Body of pancreas (tissue), 4 donors: Measurements from ENCODE around the gene MGLL. TPM values are rescaled to one million over a fixed set of nuclear protein-coding genes. Genes with fewer than 3 reads are reported as not detected.

Source experiments
- ATAC-seq: fragments of 150-250 bp; one replicate; pipeline ENCODE4 v1.9.1; 2016
- DNase-seq, 4 donors: peaks; one replicate each; pipeline ENCODE4 v3.0.0-alpha.2; 2019
- H3K27ac ChIP-seq, 4 donors: fragments of 200-600 bp; sonication (generic); 1 replicate in 3 of 4; 2 replicates in 1 of 4; pipeline versions ENCODE4 v1.5.1 to v1.6.1; 2016 to 2019; ENCODE audit warnings: mild to moderate bottlenecking in 1 of 4, mixed read lengths in 1 of 4, moderate library complexity in 1 of 4
- H3K27me3 ChIP-seq, 2 donors: fragments of 200-600 bp; sonication (generic); one replicate each; pipeline ENCODE4 v1.6.0; 2016; ENCODE audit warnings: mild to moderate bottlenecking in 1 of 2
- H3K36me3 ChIP-seq, 2 donors: fragments of 200-600 bp; sonication (generic); replicated peaks in 1 of 2; 2 replicates each; pipeline ENCODE4 v1.5.1; 2016; ENCODE audit warnings: low read depth in 2 of 2; ENCODE audit not compliant: insufficient read depth in 1 of 2
- H3K4me1 ChIP-seq: fragments of 200-600 bp; sonication (generic); one replicate; pipeline ENCODE4 v1.6.0; 2016
- H3K4me3 ChIP-seq, 2 donors: fragments of 200-600 bp; sonication (generic); 1 replicate in 1 of 2; 2 replicates in 1 of 2; pipeline ENCODE4 v1.5.1; 2016 to 2019
- H3K9me3 ChIP-seq, 3 donors: fragments of 200-600 bp; sonication (generic); 1 replicate in 2 of 3; 2 replicates in 1 of 3; pipeline ENCODE4 v1.5.1; 2016
- CTCF ChIP-seq, 7 experiments: fragments of 450-650 bp in 4 of 7; fragments of 200-600 bp in 3 of 7; sonication (generic) in 3 of 7; IDR thresholded peaks; one replicate each; pipeline ENCODE4 v1.5.1; 2016 to 2019; ENCODE audit warnings: antibody characterized with exemption in 7 of 7
- POLR2A ChIP-seq, 3 donors: fragments of 450-650 bp; IDR thresholded peaks; one replicate each; pipeline ENCODE4 v1.6.1; 2016; ENCODE audit warnings: antibody characterized with exemption in 3 of 3, mild to moderate bottlenecking in 2 of 3
- WGBS, 2 donors: methylation state at CpG; one replicate each; pipeline ENCODE4 v1.1.5; 2017; 5-methylcytosine and 5-hydroxymethylcytosine counted together
- intact Hi-C: fragments of 100-400 bp; cut with DNase I; formaldehyde crosslinking; loops from one replicate; pipeline ENCODE4 v1.15.1; 2023
- total RNA-seq, 2 donors: library from RNA; depleted of rRNA; stranded (reverse); fragments of >200 nt; gene quantifications; one replicate each; pipeline ENCODE4 v1.1.0, GENCODE V29; 2016

Gene MGLL
- total RNA-seq, 2 donors from 2014 or later: 14.8 to 20.2 TPM

- Histone ChIP-seq H3K27ac (no peak overlapping the region), H3K4me1 (peaks cover 4% of the 10 kb centered on the region), H3K9me3 (no peaks in the 10 kb centered on the region), H3K4me3 (no peak overlapping the region), H3K36me3 (no peaks in the 10 kb centered on the region), H3K27me3 (no peaks in the 10 kb centered on the region)
- no peak for ATAC-seq
- no peak for DNase-seq
- WGBS, 2 donors: 79 to 85% methylated on average over 12 to 13 of the region's 13 CpGs
- TF ChIP-seq CTCF (IDR thresholded peaks at IDR 0.05): no peak
- no peak for TF ChIP-seq POLR2A (IDR thresholded peaks at IDR 0.05)
- intact Hi-C loops: no loop called here
Measured at GRCh38 chr3:127760791-127761440, 61.4 kb downstream of the MGLL start.

GRCh38 chr3:127760361-127760760 lies 62.0 kb downstream of the MGLL start:
- no peaks in the 10 kb centered on the region for H3K27me3 ChIP-seq
- H3K27ac ChIP-seq: no peak overlapping the region
- no peak for DNase-seq
- no peaks in the 10 kb centered on the region for H3K9me3 ChIP-seq
- TF ChIP-seq CTCF (IDR thresholded peaks at IDR 0.05) (no peak), POLR2A (IDR thresholded peaks at IDR 0.05) (no peak)
- intact Hi-C loops: no loop called here
- H3K4me1 ChIP-seq: peaks cover 4% of the 10 kb centered on the region
- 86 to 87% methylated on average over 3 to 14 of the region's 14 CpGs for WGBS, 2 donors
- no peak overlapping the region for H3K4me3 ChIP-seq
- H3K36me3 ChIP-seq: no peaks in the 10 kb centered on the region
- ATAC-seq: no peak

GRCh38 chr3:127759826-127760225 lies 62.5 kb downstream of the MGLL start:
- H3K27ac ChIP-seq: no peak overlapping the region
- no peaks in the 10 kb centered on the region for H3K27me3 ChIP-seq
- no peak overlapping the region for H3K4me3 ChIP-seq
- H3K9me3 ChIP-seq: no peaks in the 10 kb centered on the region
- H3K36me3 ChIP-seq: no peaks in the 10 kb centered on the region
- peaks cover 4% of the 10 kb centered on the region for H3K4me1 ChIP-seq
- DNase-seq (no peak), ATAC-seq (no peak)
- TF ChIP-seq POLR2A (IDR thresholded peaks at IDR 0.05) (no peak), CTCF (IDR thresholded peaks at IDR 0.05) (no peak)
- 72 to 77% methylated on average over 8 of the region's 8 CpGs for WGBS, 2 donors
- intact Hi-C loops: no loop called here

- Histone ChIP-seq H3K4me1 (peaks cover 4% of the 10 kb centered on the region), H3K27me3 (no peaks in the 10 kb centered on the region), H3K36me3 (no peaks in the 10 kb centered on the region), H3K27ac (no peak overlapping the region), H3K9me3 (no peaks in the 10 kb centered on the region), H3K4me3 (no peak overlapping the region)
- ATAC-seq (no peak), DNase-seq (no peak)
- WGBS, 2 donors: 72 to 77% methylated on average over 3 of the region's 3 CpGs
- TF ChIP-seq POLR2A (IDR thresholded peaks at IDR 0.05) (no peak), CTCF (IDR thresholded peaks at IDR 0.05) (no peak)
- intact Hi-C loops: no loop called here
Measured at GRCh38 chr3:127758013-127758412, 64.3 kb downstream of the MGLL start.

- H3K4me3 ChIP-seq: no peak overlapping the region
- H3K36me3 ChIP-seq: no peaks in the 10 kb centered on the region
- no peak for TF ChIP-seq CTCF (IDR thresholded peaks at IDR 0.05)
- ATAC-seq (no peak), DNase-seq (no peak)
- WGBS, 2 donors: 78 to 85% methylated on average over 12 of the region's 12 CpGs
- H3K4me1 ChIP-seq: no peaks in the 10 kb centered on the region
- H3K27ac ChIP-seq: no peak overlapping the region
- intact Hi-C loops: no loop called here
- H3K27me3 ChIP-seq: no peaks in the 10 kb centered on the region
- no peaks in the 10 kb centered on the region for H3K9me3 ChIP-seq
Measured at GRCh38 chr3:127755305-127755681, 67.0 kb downstream of the MGLL start.
